Lower leg skin (tissue), 4 donors: ENCODE measurements around the gene ADGRG3. TPM values are rescaled to one million over a fixed set of nuclear protein-coding genes. Genes with fewer than 3 reads are reported as not detected.

ENCODE experiments used
- DNase-seq, 2 donors: peaks; one replicate each; pipeline ENCODE4 v3.0.0-alpha.2; 2019; ENCODE audit warnings: low spot score in 2 of 2
- H3K4me3 ChIP-seq: fragments of 200-600 bp; sonication (generic); 2 replicates; pipeline ENCODE4 v1.5.1; 2017; ENCODE audit warnings: mild to moderate bottlenecking, low read depth; ENCODE audit not compliant: poor library complexity, severe bottlenecking
- POLR2A ChIP-seq, 2 donors: fragments of 450-650 bp; IDR thresholded peaks; one replicate each; pipeline ENCODE4 v1.6.1; 2016 to 2017; ENCODE audit warnings: antibody characterized with exemption in 2 of 2, mild to moderate bottlenecking in 1 of 2, moderate library complexity in 1 of 2
- WGBS, 2 donors: methylation state at CpG; one replicate each; pipeline ENCODE4 v1.1.5; 2018; 5-methylcytosine and 5-hydroxymethylcytosine counted together
- intact Hi-C: fragments of 100-400 bp; cut with DNase I; formaldehyde crosslinking; loops from one replicate; pipeline ENCODE4 v1.15.0; 2023; ENCODE audit warnings: low total_unique reads
- total RNA-seq, 4 donors: library from RNA; depleted of rRNA; stranded (reverse); fragments of >200 nt; gene quantifications; one replicate each; pipeline ENCODE4 v1.1.0, GENCODE V29; 2016
- TF ChIP-seq, protein P1 (sequence below), 3 donors: fragments of 450-650 bp; IDR thresholded peaks; one replicate each; pipeline ENCODE4 v1.5.1; 2016; ENCODE audit warnings: antibody characterized with exemption in 3 of 3, mild to moderate bottlenecking in 3 of 3, moderate library complexity in 2 of 3

The ADGRG3 gene
- total RNA-seq, 4 donors from 2014 or later: 0.25 to 7.3 (median 1.1) TPM

DNA sequence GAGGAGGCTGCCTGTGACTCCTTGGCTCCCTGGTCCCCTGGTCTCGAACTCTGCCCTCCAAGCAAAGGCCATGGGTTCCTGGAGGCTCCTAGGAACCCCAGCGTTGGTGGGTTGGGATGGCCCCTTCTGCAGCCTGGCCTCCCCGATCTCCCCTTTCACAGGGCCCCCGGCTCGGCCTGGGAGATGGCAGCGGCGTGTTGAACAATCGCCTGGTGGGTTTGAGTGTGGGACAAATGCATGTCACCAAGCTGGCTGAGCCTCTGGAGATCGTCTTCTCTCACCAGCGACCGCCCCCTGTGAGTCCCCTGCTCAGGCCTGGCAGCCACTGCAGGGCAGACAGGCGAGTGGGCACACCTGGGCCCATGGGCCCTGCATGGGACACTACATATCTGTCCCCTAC is 10.9 kb downstream of the ADGRG3 start:
- intact Hi-C loops: no loop called here
- no peak for DNase-seq
- TF ChIP-seq, protein P1, sequence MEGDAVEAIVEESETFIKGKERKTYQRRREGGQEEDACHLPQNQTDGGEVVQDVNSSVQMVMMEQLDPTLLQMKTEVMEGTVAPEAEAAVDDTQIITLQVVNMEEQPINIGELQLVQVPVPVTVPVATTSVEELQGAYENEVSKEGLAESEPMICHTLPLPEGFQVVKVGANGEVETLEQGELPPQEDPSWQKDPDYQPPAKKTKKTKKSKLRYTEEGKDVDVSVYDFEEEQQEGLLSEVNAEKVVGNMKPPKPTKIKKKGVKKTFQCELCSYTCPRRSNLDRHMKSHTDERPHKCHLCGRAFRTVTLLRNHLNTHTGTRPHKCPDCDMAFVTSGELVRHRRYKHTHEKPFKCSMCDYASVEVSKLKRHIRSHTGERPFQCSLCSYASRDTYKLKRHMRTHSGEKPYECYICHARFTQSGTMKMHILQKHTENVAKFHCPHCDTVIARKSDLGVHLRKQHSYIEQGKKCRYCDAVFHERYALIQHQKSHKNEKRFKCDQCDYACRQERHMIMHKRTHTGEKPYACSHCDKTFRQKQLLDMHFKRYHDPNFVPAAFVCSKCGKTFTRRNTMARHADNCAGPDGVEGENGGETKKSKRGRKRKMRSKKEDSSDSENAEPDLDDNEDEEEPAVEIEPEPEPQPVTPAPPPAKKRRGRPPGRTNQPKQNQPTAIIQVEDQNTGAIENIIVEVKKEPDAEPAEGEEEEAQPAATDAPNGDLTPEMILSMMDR (IDR thresholded peaks at IDR 0.05): no peak
- no peak for TF ChIP-seq POLR2A (IDR thresholded peaks at IDR 0.05)
- no peak overlapping the region for H3K4me3 ChIP-seq
- WGBS, 2 donors: 87 to 94% methylated on average over 12 of the region's 12 CpGs

DNA sequence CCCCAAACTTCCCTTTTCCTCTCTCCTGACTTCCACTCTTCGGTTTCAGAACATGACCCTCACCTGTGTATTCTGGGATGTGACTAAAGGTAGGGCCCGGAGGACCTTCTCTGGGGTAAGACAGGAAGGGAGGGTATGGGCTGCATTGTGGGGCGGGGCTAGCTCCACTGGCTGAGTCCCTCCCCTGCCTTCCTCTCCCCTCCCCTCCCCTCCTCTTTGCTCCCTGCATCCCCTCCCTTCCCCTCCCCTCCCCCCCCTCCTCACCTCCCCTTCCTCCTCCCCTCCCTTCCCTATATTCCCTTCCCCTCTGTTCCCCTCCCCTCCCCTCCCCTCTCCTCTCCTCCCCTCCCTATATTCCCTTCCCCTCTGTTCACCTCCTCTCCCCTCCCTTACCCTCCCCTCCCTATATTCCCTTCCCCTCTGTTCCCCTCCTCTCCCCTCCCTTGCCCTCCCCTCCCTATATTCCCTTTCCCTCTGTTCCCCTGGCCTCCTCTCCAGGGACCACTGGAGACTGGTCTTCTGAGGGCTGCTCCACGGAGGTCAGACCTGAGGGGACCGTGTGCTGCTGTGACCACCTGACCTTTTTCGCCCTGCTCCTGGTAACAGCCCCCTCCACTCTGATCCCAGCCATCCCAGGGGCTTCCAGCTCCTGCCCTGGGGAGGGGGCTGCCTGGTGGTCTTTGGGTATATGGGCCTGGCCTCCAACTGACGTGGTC is 11.8 kb downstream of the ADGRG3 start:
- TF ChIP-seq POLR2A (IDR thresholded peaks at IDR 0.05): no peak
- TF ChIP-seq, protein P1 (IDR thresholded peaks at IDR 0.05): no peak
- H3K4me3 ChIP-seq: no peak overlapping the region
- intact Hi-C loops: no loop called here
- 78 to 84% methylated on average over 7 of the region's 7 CpGs for WGBS, 2 donors
- DNase-seq: no peak

DNA sequence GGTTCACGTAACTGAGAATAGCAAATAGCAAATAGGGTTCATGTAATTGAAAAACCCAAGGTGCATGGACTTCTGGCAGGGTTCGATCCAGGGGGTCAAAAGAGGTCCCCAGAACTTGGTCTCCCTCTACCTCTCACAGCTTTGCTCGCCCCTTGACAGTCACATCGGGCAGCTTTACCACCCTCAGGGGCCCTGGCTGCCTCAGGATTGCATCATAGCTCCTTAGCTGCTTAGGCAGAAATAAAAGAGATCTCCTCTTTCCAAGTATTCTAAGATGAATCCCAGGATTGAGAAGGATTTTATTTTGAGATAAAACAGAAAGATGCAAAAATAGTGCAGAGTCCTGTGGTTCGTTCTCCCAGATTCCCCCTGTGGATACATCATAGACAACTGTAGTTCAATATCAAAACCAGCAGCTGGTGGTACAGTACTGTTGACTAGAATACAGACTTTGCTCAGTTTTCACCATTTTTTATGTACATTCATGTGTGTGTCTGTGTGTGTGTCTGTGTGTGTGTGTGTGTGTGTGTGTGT is 12.8 kb downstream of the ADGRG3 start:
- intact Hi-C loops: no loop called here
- DNase-seq: no peak
- 70 to 72% methylated on average over 5 of the region's 5 CpGs for WGBS, 2 donors
- H3K4me3 ChIP-seq: no peak overlapping the region
- TF ChIP-seq POLR2A (IDR thresholded peaks at IDR 0.05): no peak
- TF ChIP-seq, protein P1 (IDR thresholded peaks at IDR 0.05): no peak

DNA sequence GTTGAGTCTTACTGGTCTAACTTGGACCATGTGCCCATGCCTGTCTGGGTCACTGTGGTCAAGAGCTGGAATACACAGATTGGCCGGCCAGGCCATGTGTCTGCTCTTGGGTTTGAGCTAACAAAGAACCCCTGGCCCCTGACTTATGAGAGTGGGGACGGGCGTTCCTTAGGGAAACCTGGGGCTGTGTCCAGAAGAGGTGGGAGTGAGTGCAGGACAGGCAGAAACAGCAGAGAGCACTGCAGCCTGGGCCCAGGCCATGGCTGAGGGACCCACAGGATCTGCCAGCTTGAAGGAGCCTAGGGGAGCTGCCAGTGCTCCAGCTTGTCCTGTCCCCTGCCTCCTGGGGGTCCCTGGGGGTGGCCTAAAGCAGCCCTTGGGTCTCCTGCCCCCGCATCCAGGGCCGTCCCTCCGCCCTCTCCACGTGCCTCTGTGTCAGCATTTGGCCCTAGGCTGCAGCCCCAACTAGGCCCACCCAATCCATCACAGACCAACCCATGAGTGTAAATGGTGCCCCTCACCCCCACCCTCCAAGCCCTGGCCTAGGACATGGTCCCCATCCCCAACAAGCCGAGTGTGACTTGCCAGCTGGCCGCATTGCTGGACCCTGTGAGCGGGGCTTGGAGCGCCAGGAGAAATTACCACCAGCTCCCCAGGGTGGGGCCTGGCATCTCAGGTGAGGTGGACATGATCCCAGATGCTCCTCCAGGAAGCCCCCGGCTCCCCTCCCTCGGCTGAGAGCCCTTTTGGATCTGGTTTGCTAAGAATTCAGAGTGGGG is 14.0 kb downstream of the ADGRG3 start:
- H3K4me3 ChIP-seq: no peak overlapping the region
- 88 to 89% methylated on average over 11 of the region's 13 CpGs for WGBS, 2 donors
- intact Hi-C loops: no loop called here
- DNase-seq: no peak
- TF ChIP-seq POLR2A (IDR thresholded peaks at IDR 0.05): no peak
- TF ChIP-seq, protein P1 (IDR thresholded peaks at IDR 0.05): no peak

DNA sequence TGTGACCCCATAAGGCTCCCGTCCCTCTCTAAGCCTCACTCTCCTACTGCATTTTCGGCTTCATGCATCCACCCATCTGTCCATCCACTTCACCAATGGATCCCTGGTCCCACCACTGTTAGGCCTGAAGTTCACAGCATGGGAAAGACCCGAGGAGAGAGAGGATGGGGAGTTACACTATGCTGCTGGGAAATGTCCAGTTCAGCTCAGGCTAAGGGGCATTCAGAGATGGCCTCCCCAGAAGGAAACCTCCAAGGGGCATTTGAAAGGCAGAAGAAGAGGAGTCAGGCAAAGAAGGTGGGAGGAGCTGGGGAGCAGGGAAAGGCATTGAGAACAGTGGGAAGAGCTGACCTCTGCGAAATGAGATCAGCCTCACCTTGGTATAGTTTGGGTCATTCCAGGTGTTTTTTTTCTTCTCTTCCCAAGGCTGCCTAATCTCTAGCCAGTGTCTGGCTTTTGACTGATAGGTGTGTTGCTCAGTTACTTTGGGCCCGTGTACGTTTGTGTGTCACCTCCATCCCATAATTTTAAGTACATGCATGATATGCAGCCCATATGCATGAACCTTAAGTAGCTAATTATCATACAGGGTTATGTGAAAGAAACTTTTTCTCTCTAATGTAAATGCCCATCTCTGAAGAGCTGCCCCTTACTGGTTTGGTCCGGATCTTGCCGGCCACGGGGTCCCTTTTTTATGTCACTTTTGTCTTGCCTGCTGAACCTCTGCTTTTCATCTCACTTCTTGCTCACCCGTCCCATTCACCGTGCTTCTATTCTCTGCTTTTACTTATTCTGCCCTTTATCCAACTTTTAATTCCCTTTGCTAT is 14.9 kb downstream of the ADGRG3 start:
- intact Hi-C loops: no loop called here
- no peak for DNase-seq
- no peak for TF ChIP-seq POLR2A (IDR thresholded peaks at IDR 0.05)
- TF ChIP-seq, protein P1 (IDR thresholded peaks at IDR 0.05): no peak
- 84 to 88% methylated on average over 11 of the region's 11 CpGs for whole genome bisulfite sequencing, 2 donors
- H3K4me3 ChIP-seq: no peak overlapping the region
